HG02623 (cell line): ENCODE results near the gene FCAMR.

Experiments
- ATAC-seq: cut with Tn5 transposase; IDR thresholded peaks from one replicate; pipeline ENCODE4 v1.9.1; 2021; ENCODE audit warnings: moderate library complexity; ENCODE audit not compliant: unreplicated experiment

Gene FCAMR

DNA sequence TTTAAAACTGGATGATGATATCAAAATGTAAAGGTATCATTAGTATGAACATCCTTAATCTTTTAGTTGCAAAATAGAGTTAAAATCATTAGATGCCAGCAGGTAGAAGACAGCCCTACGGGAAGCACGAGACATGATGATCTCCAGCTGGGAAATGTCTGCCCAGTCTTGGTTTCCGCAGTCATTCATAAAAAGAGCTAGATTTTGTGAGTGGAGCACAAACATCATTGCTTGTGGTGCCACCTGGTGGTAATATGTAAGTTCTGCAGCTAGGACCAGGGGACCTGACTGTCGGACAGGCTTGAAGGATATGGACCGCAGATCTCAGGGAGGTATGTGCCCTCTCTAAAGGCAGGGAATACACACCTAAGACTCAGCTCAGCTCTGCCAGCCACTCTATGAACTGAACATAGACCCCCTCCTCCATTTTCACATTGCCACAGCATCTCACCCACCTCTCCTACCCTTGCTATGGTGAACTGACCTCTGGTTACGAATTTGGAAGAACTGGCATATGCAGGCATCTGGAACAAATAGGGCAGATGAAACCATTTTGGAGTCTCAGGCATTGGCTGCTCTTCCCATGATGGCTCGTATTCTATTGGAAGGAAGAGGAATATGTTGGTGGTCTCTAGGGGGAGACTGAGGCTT, 57.7 kb downstream of the FCAMR start:
- no peak for ATAC-seq

- no peak for ATAC-seq
These were observed 59.1 kb downstream of the FCAMR start for GRCh38 chr1:206911064-206911663.

DNA sequence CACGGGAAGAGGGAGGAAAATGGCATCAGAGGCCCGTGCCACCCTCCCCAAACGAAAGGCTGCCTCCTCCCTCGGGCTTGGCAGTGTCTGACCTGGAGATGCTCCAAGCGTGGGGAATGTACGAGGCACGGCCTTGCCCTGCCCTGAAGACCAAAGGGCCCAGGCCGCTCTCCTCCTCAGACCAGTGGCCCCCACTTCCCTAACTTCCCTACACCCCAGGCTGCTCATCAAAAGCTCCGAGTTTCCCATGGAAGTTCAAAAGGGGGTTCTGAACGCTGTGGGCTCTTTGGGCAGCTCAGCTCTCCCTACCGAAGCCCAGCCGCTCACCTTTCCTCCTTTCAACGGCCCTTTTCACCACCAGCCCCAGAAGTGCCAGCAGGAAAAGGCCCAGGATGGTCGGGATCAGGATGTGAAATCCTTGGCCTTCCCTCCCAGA, 60.4 kb downstream of the FCAMR start:
- ATAC-seq: no peak

- no peak for ATAC-seq
These were observed 60.9 kb downstream of the FCAMR start for GRCh38 chr1:206909161-206909882.

GRCh38 chr1:206908038-206908437, 62.2 kb downstream of the FCAMR start:
- ATAC-seq: no peak
